ENCODE measurements around the gene FAM83D.
"Not testable (repeated sequence)": the region's sequence is repeated elsewhere in the genome, so short reads cannot be mapped to it uniquely, and the experiment has no call there.

The FAM83D gene

GRCh38 chr20:38935285-38935684, 9.1 kb downstream of the FAM83D start:
- peak; percentile 10 for DNase-seq (ENCODE audit: low read depth)

DNA sequence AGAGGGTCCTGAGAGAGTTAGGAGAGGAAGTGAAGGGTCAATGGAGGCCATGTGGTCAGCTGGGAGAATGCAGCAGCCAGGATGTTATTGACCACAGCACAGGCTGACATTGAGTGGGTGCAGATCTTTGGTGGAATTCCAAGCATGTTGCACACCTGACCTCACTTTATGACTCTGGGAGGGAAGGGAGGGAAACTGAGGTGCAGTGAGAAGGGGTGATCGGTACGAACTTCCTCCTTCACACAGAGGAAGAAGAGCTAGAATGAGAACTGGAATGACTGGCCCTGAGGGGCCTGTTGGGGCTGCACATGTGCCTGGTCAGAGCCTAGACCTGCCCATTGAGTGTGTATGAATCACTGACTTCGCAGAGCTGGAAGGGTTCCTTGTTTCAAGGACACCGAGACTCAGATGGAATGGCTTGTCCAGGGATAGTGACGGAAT, 9.8 kb downstream of the FAM83D start:
- no peak for DNase-seq (ENCODE audit: low read depth)

DNA sequence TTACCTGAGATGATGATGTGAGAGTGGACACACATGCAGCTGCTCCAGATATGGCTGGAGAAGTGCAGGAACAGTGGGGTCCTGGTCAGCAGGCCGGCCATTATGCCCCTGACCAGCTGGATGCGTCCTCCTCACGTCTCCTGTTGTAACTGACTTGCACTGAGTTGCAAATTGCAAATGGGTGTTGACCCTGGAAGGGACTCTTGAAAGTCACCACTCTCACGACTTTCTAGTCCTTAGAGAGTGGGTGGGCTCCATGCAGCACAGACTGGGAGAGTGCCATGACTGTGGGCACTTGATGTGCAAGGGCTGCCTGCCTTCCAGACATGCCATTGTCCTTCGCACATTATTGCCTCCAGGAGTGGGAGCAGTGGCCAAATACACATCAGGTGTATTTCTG, 10.8 kb downstream of the FAM83D start:
- no peak for DNase-seq (ENCODE audit: low read depth)

GRCh38 chr20:38937978-38938473, 11.8 kb downstream of the FAM83D start:
- no peak for DNase-seq (ENCODE audit: low read depth)

DNA sequence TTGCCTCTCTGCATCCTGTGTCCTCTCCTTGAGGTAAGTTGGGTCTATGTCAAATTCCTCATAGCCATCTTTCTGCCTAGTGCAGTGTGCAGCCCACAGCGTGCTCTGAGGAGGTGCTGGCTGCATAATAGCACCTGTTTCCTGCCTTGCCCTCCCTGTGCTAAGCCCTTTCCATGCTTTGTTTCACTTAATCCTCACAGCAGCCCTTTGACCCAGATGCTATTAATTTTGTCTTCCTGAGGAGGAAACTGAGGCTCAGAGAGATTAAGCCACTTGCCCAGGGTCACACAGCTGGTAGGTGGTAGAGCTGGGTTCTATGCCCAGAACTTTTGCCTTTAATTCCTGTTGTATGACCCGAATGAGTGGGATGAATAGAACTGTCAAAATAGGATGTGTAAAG, 13.5 kb downstream of the FAM83D start:
- no peak for DNase-seq (ENCODE audit: low read depth)

DNA sequence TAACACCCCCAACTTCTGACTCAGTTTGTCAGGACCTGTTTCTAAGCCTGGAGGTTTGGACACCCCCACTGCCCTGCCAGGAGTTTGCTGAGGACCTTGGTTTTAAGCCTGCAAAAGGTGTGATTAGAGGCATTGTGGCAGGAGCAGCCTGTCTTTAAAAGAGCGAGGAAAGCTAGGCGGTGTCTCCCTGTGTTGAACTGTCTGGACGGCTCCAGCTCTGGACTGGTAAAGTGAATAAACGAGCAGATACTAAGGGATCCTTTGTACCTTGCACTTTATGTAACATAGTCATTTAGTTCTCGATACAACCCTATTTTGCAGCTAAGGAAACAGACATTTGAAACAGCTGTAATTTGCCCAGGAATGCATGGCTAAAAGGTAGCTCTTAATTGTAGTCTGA, 14.4 kb downstream of the FAM83D start:
- no peak for DNase-seq (ENCODE audit: low read depth)

DNA sequence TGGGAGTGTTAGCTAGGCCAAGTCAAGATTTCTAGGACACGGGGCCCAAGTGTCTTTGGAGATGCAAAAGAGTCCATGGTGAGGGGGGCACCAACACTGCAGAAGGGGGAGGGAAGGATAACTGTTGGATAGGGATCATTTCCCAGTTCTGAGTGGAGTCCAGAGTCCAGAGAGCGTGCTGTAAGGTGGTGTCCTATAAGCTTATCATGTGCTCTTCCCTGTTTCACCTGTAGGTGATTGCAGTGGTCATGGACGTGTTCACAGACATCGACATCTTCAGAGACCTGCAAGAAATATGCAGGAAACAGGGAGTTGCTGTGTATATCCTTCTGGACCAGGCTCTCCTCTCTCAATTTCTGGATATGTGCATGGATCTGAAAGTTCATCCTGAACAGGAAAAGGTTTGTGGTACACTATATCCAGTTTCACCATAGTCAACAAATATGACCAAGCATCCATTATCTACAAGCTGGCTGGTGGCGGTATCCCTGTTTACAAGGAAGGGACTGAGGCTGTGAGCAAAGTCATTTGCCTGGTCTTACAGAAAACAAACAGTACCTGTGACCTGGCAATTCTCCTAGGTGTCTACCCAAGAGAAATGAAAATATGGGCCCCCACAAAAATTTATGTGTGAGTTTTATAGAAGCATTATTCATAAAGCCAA, 15.6 kb downstream of the FAM83D start:
- no peak for DNase-seq (ENCODE audit: low read depth)

DNA sequence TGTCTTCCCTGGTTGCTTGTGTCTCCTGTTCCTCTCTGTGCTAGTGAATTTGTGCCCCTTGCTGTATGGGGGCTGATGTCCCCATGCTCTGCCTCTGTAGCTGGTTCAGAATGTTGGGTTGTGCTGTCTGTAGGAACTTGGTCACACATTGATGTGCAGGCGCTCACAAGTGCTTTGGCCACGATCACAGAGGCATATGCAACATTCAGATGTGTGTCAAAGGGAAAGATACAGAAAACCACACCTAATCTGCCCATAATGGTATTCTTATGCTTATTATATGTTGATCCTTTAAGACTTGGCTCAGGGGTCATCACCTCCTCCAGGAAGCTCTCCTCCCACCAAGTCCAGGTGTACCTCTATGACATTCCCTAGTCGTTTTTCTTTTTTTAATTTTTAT, 18.8 kb downstream of the FAM83D start:
- DNase-seq (ENCODE audit: low read depth): no peak

- no peak for DNase-seq (ENCODE audit: low read depth)
Observed at GRCh38 chr20:38946836-38947235, 20.6 kb downstream of the FAM83D start.

- no peak for DNase-seq (ENCODE audit: low read depth)
Observed at GRCh38 chr20:38947931-38948362, 21.7 kb downstream of the FAM83D start.

DNA sequence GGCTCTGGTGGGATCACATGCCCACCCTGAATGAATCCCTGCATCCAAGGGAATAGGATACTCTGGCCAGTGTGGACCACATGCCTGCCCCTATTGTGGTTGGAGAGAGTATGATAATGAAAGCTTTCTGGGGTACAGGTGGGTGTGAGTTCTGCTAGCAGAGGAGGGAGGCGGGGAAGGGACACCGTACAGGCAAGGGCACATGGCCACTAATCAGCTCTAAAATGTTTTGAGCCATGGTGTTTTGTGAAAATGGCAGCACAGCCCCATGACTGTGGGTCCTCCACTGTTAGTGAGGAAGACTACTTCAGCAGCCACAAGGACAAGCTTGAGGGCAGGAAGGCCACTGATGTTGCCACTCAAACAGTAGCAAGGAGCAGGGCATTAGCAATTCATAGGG, 24.0 kb downstream of the FAM83D start:
- no peak for DNase-seq (ENCODE audit: low read depth)

DNA sequence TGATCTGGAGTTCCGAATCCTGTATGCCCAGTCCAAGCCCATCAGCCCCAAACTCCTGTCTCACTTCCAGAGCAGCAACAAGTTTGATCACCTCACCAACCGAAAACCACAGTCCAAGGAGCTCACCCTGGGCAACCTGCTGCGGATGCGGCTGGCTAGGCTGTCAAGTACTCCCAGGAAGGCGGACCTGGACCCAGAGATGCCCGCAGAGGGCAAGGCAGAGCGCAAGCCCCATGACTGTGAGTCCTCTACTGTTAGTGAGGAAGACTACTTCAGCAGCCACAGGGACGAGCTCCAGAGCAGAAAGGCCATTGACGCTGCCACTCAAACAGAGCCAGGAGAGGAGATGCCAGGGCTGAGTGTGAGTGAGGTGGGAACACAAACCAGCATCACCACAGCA, 25.4 kb downstream of the FAM83D start:
- DNase-seq (ENCODE audit: low read depth): no peak

GRCh38 chr20:38952153-38952552, 25.9 kb downstream of the FAM83D start:
- DNase-seq (ENCODE audit: low read depth): no peak

GRCh38 chr20:38953630-38954340, 27.6 kb downstream of the FAM83D start:
- DNase-seq (ENCODE audit: low read depth): no peak

GRCh38 chr20:38957235-38957876, 31.1 kb downstream of the FAM83D start:
- DNase-seq (ENCODE audit: low read depth): no peak

- no peak for DNase-seq (ENCODE audit: low read depth)
Observed at GRCh38 chr20:38957915-38958485, 31.8 kb downstream of the FAM83D start.

DNA sequence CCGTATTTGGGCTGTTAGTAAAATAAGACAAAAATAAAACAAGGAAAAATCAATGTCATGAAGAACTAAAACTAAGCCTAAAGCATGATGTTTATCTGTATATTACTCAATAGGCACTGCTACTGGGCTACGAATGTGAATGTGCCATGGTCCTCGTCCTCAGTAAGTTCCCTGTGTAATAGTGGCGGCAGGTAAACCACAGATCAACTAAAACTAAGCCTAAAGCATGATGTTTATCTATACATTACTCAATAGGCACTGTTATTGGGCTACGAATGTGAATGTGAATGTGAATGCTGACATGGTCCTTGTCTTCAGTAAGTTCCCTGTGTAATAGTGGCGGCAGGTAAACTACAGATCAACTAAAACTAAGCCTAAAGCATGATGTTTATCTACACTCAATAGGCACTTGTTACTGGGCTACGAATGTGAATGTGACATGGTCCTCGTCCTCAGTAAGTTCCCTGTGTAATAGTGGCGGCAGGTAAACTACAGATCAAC, 34.0 kb downstream of the FAM83D start:
- not testable (repeated sequence) for DNase-seq (ENCODE audit: low read depth)

GRCh38 chr20:38961530-38962043, 35.4 kb downstream of the FAM83D start:
- no peak for DNase-seq (ENCODE audit: low read depth)

DNA sequence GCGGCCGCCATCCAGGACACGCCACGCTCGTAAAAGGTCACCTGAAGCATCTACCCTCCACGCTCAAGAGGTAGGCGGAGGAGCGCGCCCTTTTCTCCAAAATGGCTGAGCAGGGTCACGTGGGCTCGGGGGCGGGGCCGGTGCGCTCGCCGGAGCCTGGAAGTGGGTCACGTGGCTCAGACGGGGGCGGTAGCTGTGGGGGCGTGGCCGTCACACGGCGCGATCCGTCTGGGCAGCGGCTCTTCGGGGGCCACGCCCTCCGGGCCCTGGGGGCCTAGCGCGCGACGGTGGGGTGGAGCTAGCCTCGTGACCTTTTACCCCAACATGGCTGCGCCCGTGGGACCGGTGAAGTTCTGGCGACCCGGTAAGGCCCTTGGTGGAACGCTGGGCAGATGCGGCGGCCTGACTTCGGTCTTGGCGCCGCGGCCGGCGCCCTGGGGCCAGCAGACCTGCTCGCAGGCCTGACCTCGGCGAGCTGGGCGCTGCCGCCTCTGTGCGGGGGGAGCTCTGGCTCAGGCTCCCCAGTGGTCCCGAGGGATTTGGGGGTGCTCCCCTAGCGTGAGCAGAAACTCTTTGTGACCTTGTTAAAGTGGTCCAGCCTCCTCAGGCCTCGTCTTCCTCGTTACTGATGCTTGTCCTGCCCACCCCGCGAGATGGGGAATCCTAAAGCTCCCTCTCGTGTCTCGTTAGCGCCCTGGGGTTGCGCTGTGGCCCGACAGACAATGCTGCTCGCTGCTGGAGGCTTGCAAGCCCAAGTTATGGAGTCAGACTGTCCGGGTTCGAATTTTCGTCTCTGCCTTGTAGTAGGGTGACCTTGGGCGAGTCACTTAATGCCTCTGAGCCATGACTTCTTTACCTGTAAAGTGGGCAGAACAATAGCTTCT, 36.1 kb downstream of the FAM83D start, which contains the start of gene DHX35:
DHX35 (plus strand) TSS at position 301 of the 884 bp plus-strand sequence; CDS start at position 325, 24 bp downstream.
- DNase-seq (ENCODE audit: low read depth): peak; percentile 95

GRCh38 chr20:38962928-38963401, 36.7 kb downstream of the FAM83D start:
- DNase-seq (ENCODE audit: low read depth): no peak

GRCh38 chr20:38963745-38964144, 37.5 kb downstream of the FAM83D start:
- DNase-seq (ENCODE audit: low read depth): no peak

All from fibroblast of the conjunctiva (primary cell).